BE2C (cell line): ENCODE results near the gene CUEDC2.
A peak's percentile ranks its signal among the peaks of the same experiment; 100 is the strongest.

ENCODE experiments used
- DNase-seq: peaks from one replicate; pipeline ENCODE4 v3.0.0-alpha.2; 2020
- H3K27me3 ChIP-seq: fragments of 250-450 bp; sonication (Bioruptor Pico); 2 replicates; pipeline ENCODE4 v1.5.1; 2020; ENCODE audit warnings: mild to moderate bottlenecking
- H3K36me3 ChIP-seq: fragments of 250-450 bp; sonication (Bioruptor Pico); 2 replicates; pipeline ENCODE4 v1.5.1; 2020; ENCODE audit warnings: mild to moderate bottlenecking
- H3K4me1 ChIP-seq: fragments of 250-450 bp; sonication (Bioruptor Pico); 2 replicates; pipeline ENCODE4 v1.5.1; 2020
- H3K4me3 ChIP-seq: 2 replicates; pipeline ENCODE4 v1.5.1; 2011; ENCODE audit warnings: low read depth, low read length
- H3K9me3 ChIP-seq: fragments of 250-450 bp; sonication (Bioruptor Pico); 2 replicates; pipeline ENCODE4 v1.5.1; 2020
- CTCF ChIP-seq: IDR thresholded peaks from 2 replicates; pipeline ENCODE4 v1.5.1; 2012; ENCODE audit warnings: mild to moderate bottlenecking, low read depth, low read length

Gene CUEDC2

GRCh38 chr10:102410429-102411073 is 21.8 kb downstream of the CUEDC2 start:
- Histone ChIP-seq H3K9me3 (no peaks in the 10 kb centered on the region), H3K4me1 (peaks cover 18% of the 10 kb centered on the region), H3K4me3 (peak overlapping the region; percentile 62), H3K27me3 (no peaks in the 10 kb centered on the region), H3K36me3 (no peaks in the 10 kb centered on the region; the same call in 1 of the 2 replicates)
- no peak for TF ChIP-seq CTCF
- peak; percentile 75 for DNase-seq

- TF ChIP-seq CTCF = no peak
- Histone ChIP-seq H3K4me3 (peak overlapping the region; percentile 62), H3K4me1 (peaks cover 18% of the 10 kb centered on the region), H3K36me3 (no peaks in the 10 kb centered on the region; the same call in 1 of the 2 replicates), H3K27me3 (no peaks in the 10 kb centered on the region), H3K9me3 (no peaks in the 10 kb centered on the region)
- peak; percentile 32 for DNase-seq
Observed at GRCh38 chr10:102409604-102410428, 22.6 kb downstream of the CUEDC2 start.

GRCh38 chr10:102408728-102409603 is 23.4 kb downstream of the CUEDC2 start:
- TF ChIP-seq CTCF = no peak
- no peaks in the 10 kb centered on the region for H3K27me3 ChIP-seq
- H3K4me3 ChIP-seq = peak overlapping the region; percentile 62
- peak; percentile 77 for DNase-seq
- H3K36me3 ChIP-seq = peaks cover 5% of the 10 kb centered on the region
- no peaks in the 10 kb centered on the region for H3K9me3 ChIP-seq
- H3K4me1 ChIP-seq = peaks cover 18% of the 10 kb centered on the region

- no peaks in the 10 kb centered on the region for H3K27me3 ChIP-seq
- H3K9me3 ChIP-seq = no peaks in the 10 kb centered on the region
- no peak for DNase-seq
Observed at GRCh38 chr10:102408131-102408727, 24.1 kb downstream of the CUEDC2 start.

More at GRCh38 chr10:102408131-102408727, 24.1 kb downstream of the CUEDC2 start:
- Histone ChIP-seq H3K4me1 (peaks cover 13% of the 10 kb centered on the region), H3K4me3 (peak overlapping the region; percentile 58), H3K36me3 (peaks cover 11% of the 10 kb centered on the region)
- no peak for TF ChIP-seq CTCF
